GM12878 (cell line): ENCODE measurements around the gene MSI2. TPM values are rescaled to one million over a fixed set of nuclear protein-coding genes. Genes with fewer than 3 reads are reported as not detected.
A peak's percentile ranks its signal among the peaks of the same experiment; 100 is the strongest.

Source experiments
- ATAC-seq: fragments of 200-7000 bp; cut with Tn5 transposase; 3 replicates; pipeline ENCODE4 v1.9.1; 2020; ENCODE audit warnings: mild to moderate bottlenecking, moderate library complexity
- BruUV-seq: library from RNA; stranded (reverse); fragments of 400-500 nt; replicated peaks from 2 replicates; lab custom pipeline; 2021; lab: Mats Ljungman, UMichigan
- CTCF ChIA-PET: fragments of 300-600 bp; sonication (Branson Sonifier 250); formaldehyde crosslinking; extraction: SDS; loops from one replicate; lab custom pipeline; 2021; ENCODE audit warnings: inconsistent platforms; lab: Yijun Ruan, JAX
- POLR2A ChIA-PET: fragments of 350-600 bp; formaldehyde crosslinking; extraction: SDS; loops from one replicate; lab custom pipeline; 2021; ENCODE audit warnings: inconsistent platforms; lab: Charles Lee
- RAD21 ChIA-PET: fragments of 300-600 bp; sonication (Branson Sonifier 250); formaldehyde crosslinking; loops from one replicate; lab custom pipeline; 2023; ENCODE audit warnings: antibody characterized with exemption; ENCODE audit not compliant: unreplicated experiment; lab: Charles Lee
- SMC1A ChIA-PET: fragments of 300-600 bp; sonication (Branson Sonifier 250); formaldehyde crosslinking; loops from one replicate; lab custom pipeline; 2023; ENCODE audit not compliant: unreplicated experiment, uncharacterized antibody; lab: Charles Lee
- DNase-seq: peaks from one replicate; pipeline ENCODE4 v3.0.0-alpha.2; 2011; ENCODE audit warnings: low read depth, low spot score
- FAIRE-seq: peaks from 3 replicates; lab custom pipeline; 2011; peaks lifted over from hg19 to GRCh38; lab: Jason Lieb, UNC
- H2AFZ ChIP-seq: 2 replicates; pipeline ENCODE4 v1.6.0; 2011; ENCODE audit warnings: low read depth, low read length, control low read depth; ENCODE audit not compliant: control insufficient read depth
- H3K27ac ChIP-seq: 2 replicates; pipeline ENCODE4 v1.5.1; 2011; ENCODE audit warnings: control low read depth; ENCODE audit not compliant: control insufficient read depth, insufficient read depth
- H3K27me3 ChIP-seq, 2 experiments: replicated peaks in 1 of 2; 2 replicates each; pipeline versions ENCODE4 v1.6.0 to v1.6.1; 2011; ENCODE audit warnings: low read length in 1 of 2; ENCODE audit not compliant: control insufficient read depth in 2 of 2, insufficient read depth in 2 of 2
- H3K36me3 ChIP-seq, 2 experiments: 2 replicates each; pipeline ENCODE4 v1.5.1; 2011; ENCODE audit warnings: low read length in 1 of 2; ENCODE audit not compliant: control insufficient read depth in 2 of 2, insufficient read depth in 2 of 2
- H3K4me1 ChIP-seq: 2 replicates; pipeline ENCODE4 v1.6.1; 2011; ENCODE audit warnings: mild to moderate bottlenecking, low read length, moderate library complexity, mixed read lengths; ENCODE audit not compliant: control insufficient read depth, insufficient read depth
- H3K4me2 ChIP-seq: 2 replicates; pipeline ENCODE4 v1.6.0; 2011; ENCODE audit warnings: control low read depth; ENCODE audit not compliant: control insufficient read depth, insufficient read depth
- H3K4me3 ChIP-seq: fragments of 200-600 bp; sonication (generic); 2 replicates; pipeline ENCODE4 v1.5.1; 2016
- H3K79me2 ChIP-seq: 2 replicates; pipeline ENCODE4 v1.6.0; 2011; ENCODE audit warnings: low read length; ENCODE audit not compliant: control insufficient read depth, insufficient read depth
- H3K9ac ChIP-seq: 2 replicates; pipeline ENCODE4 v1.8.0; 2011; ENCODE audit warnings: low read length, control low read depth, mixed read lengths; ENCODE audit not compliant: control insufficient read depth, insufficient read depth
- H3K9me3 ChIP-seq: replicated peaks from 3 replicates; pipeline ENCODE4 v1.5.1; 2011; ENCODE audit warnings: mild to moderate bottlenecking, low read length; ENCODE audit not compliant: control insufficient read depth, insufficient read depth
- H4K20me1 ChIP-seq: 2 replicates; pipeline ENCODE4 v1.6.0; 2011; ENCODE audit not compliant: control insufficient read depth, insufficient read depth
- MXI1 ChIP-seq: fragments of 150-350 bp; IDR thresholded peaks from 2 replicates; pipeline ENCODE4 v1.6.1; 2011; ENCODE audit warnings: low read depth, mild to moderate bottlenecking, inconsistent platforms, low read length, improper control_type of control experiment
- MYC ChIP-seq: IDR thresholded peaks from 2 replicates; pipeline ENCODE4 v1.6.1; 2011; ENCODE audit warnings: mild to moderate bottlenecking, low read length, moderate library complexity, inconsistent platforms; ENCODE audit not compliant: insufficient read depth, insufficient replicate concordance, insufficient read length, severe bottlenecking
- NR2C1 ChIP-seq: fragments of 450-650 bp; IDR thresholded peaks from 2 replicates; pipeline ENCODE4 v1.6.1; 2017; ENCODE audit warnings: antibody characterized with exemption, mild to moderate bottlenecking, moderate library complexity
- RUNX3 ChIP-seq: IDR thresholded peaks from 2 replicates; pipeline ENCODE4 v1.6.1; 2012; ENCODE audit warnings: low read length, inconsistent platforms
- SMAD1 ChIP-seq: fragments of 450-650 bp; IDR thresholded peaks from 2 replicates; pipeline ENCODE4 v1.6.1; 2018; ENCODE audit warnings: mild to moderate bottlenecking, low read depth; ENCODE audit not compliant: partially characterized antibody
- SPI1 ChIP-seq: IDR thresholded peaks from 2 replicates; pipeline ENCODE4 v1.6.1; 2011; ENCODE audit warnings: low read depth, mild to moderate bottlenecking, low read length, moderate library complexity, borderline replicate concordance; ENCODE audit not compliant: insufficient read depth
- SRF ChIP-seq, 2 experiments: IDR thresholded peaks; 2 replicates each; pipeline ENCODE4 v1.6.1; 2011; ENCODE audit warnings: low read depth in 2 of 2, low read length in 2 of 2, mild to moderate bottlenecking in 1 of 2, moderate library complexity in 1 of 2
- YBX1 ChIP-seq: fragments of 450-650 bp; IDR thresholded peaks from 2 replicates; pipeline ENCODE4 v1.6.1; 2016; ENCODE audit warnings: antibody characterized with exemption
- ZNF622 ChIP-seq: fragments of 450-650 bp; IDR thresholded peaks from 2 replicates; pipeline ENCODE4 v1.6.1; 2017; ENCODE audit warnings: mild to moderate bottlenecking, inconsistent platforms
- ZSCAN29 ChIP-seq: fragments of 450-650 bp; IDR thresholded peaks from 2 replicates; pipeline ENCODE4 v1.6.1; 2017; ENCODE audit warnings: mild to moderate bottlenecking, moderate library complexity
- ZZZ3 ChIP-seq: IDR thresholded peaks from 2 replicates; pipeline ENCODE4 v1.6.1; 2011; ENCODE audit warnings: low read depth; ENCODE audit not compliant: control insufficient read depth, insufficient read length
- WGBS: methylation state at CpG from one replicate; pipeline ENCODE4 v1.1.6; 2016; ENCODE audit warnings: low lambda C conversion rate; ENCODE audit not compliant: insufficient replicate concordance, insufficient coverage; ENCODE audit errors: missing lambda C conversion rate; 5-methylcytosine and 5-hydroxymethylcytosine counted together
- in situ Hi-C: fragments of 300-500 bp; cut with MboI; formaldehyde crosslinking; loops from 9 replicates; pipeline ENCODE4 v1.14.3; 2018; ENCODE audit warnings: mixed read lengths
- intact Hi-C: fragments of 100-400 bp; cut with micrococcal nuclease; formaldehyde crosslinking; loops from one replicate; pipeline ENCODE4 v1.14.2; 2022; ENCODE audit not compliant: unreplicated experiment
- polyA plus RNA-seq, 11 experiments: library from polyadenylated mRNA; depleted of rRNA in 4 of 11; unstranded in 6 of 11; stranded (reverse) in 5 of 11; fragments of >200 nt; fragmentation: Nextera tagmentation in 4 of 11; fragmentation: Illumina TruSeq in 1 of 11; extraction: Ambion mirVana in 4 of 11; extraction: Trizol in 1 of 11; gene quantifications; 1 replicate in 1 of 11; 2 replicates in 10 of 11; pipeline versions ENCODE4 v1.2.1 to v1.2.3, GENCODE V29; 2011 to 2016; ENCODE audit warnings: inconsistent platforms in 2 of 11, missing spikeins in 2 of 11, low read depth in 1 of 11
- total RNA-seq, 4 experiments: library from RNA; depleted of rRNA in 3 of 4; stranded (reverse); fragments of >200 nt in 3 of 4; fragmentation: Illumina TruSeq in 1 of 4; extraction: Trizol in 1 of 4; gene quantifications; 2 replicates each; pipeline versions ENCODE4 v1.2.1 to v1.2.3, GENCODE V29; 2013 to 2021
- TF ChIP-seq, protein P1 (sequence below): fragments of 450-650 bp; IDR thresholded peaks from 2 replicates; pipeline ENCODE4 v1.6.1; 2017; ENCODE audit warnings: mild to moderate bottlenecking, moderate library complexity
- TF ChIP-seq, protein P2 (sequence below): fragments of 450-650 bp; conservative IDR thresholded peaks from 2 replicates; pipeline ENCODE4 v1.6.1; 2017; ENCODE audit warnings: mild to moderate bottlenecking, moderate library complexity

Gene MSI2
- total and polyA plus RNA-seq, 10 of the 15 experiments (the other 5 are each of a cell fraction or from before 2014, with no cell fraction given) = 6.1 to 76.1 (median 42.0) TPM

DNA sequence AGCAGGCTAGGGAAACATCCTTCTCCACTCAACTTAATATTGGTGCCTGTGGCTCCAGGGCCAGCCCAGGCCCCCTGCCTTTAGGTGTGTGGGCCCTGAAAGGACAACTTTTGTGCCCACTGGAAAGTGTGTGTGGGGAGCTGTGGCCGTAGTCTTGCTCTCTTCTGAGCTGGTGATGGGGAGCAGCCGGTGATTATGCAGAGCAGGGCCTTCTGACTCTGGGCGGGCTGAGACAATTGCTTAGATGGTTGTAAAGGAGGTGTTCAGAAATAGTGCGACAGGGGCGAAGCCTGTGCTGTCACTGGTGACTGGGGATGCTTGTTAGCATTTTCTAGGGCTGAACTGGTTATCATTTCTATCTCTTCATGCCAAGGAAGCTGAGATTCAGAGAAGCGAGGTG, 62.6 kb downstream of the MSI2 start (continued):
- TF ChIP-seq, protein P1, sequence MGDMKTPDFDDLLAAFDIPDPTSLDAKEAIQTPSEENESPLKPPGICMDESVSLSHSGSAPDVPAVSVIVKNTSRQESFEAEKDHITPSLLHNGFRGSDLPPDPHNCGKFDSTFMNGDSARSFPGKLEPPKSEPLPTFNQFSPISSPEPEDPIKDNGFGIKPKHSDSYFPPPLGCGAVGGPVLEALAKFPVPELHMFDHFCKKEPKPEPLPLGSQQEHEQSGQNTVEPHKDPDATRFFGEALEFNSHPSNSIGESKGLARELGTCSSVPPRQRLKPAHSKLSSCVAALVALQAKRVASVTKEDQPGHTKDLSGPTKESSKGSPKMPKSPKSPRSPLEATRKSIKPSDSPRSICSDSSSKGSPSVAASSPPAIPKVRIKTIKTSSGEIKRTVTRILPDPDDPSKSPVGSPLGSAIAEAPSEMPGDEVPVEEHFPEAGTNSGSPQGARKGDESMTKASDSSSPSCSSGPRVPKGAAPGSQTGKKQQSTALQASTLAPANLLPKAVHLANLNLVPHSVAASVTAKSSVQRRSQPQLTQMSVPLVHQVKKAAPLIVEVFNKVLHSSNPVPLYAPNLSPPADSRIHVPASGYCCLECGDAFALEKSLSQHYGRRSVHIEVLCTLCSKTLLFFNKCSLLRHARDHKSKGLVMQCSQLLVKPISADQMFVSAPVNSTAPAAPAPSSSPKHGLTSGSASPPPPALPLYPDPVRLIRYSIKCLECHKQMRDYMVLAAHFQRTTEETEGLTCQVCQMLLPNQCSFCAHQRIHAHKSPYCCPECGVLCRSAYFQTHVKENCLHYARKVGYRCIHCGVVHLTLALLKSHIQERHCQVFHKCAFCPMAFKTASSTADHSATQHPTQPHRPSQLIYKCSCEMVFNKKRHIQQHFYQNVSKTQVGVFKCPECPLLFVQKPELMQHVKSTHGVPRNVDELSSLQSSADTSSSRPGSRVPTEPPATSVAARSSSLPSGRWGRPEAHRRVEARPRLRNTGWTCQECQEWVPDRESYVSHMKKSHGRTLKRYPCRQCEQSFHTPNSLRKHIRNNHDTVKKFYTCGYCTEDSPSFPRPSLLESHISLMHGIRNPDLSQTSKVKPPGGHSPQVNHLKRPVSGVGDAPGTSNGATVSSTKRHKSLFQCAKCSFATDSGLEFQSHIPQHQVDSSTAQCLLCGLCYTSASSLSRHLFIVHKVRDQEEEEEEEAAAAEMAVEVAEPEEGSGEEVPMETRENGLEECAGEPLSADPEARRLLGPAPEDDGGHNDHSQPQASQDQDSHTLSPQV = no peak
- TF ChIP-seq, all 136 proteins: peak for 0

DNA sequence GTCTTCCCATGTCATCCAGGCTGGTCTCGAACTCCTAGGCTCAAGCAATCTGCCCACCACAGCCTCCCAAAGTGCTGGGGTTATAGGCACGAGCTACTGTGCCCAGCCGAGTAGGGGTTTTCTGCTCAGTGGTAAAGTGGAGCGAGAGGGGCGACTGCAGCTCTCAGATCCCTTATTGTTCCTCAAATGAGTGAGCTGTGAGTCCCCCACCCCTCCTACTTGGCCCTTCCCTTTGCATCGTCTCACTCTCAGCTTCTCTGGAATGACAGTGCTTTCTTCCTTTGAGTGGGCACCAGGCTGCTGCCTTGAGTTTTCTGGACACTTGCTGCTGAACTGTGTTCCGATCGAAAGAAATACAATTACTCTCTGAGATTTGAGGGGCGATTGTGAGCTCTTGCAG, 63.5 kb downstream of the MSI2 start:
- in situ Hi-C loops (no loop called here), intact Hi-C loops (no loop called here)
- FAIRE-seq (no peak), DNase-seq (no peak), ATAC-seq (peak; percentile 66)
- RAD21 ChIA-PET = interaction anchor here (0.9 to 1.4 kb wide), 2 partner anchors 63 to 352 kb away, joined by 3 to 4 read pairs; partner anchors contain the start of gene MSI2
- H3K79me2 ChIP-seq = peaks cover 5% of the 10 kb centered on the region
- no peaks in the 10 kb centered on the region for H4K20me1 ChIP-seq
- SMC1A ChIA-PET = interaction anchor here (0.8 to 1.9 kb wide), 3 partner anchors 11 to 58 kb away, joined by 3 to 5 read pairs (median 5); no protein-coding TSS in a partner anchor
- no peaks in the 10 kb centered on the region for H3K27me3 ChIP-seq
- H3K9me3 ChIP-seq = no peaks in the 10 kb centered on the region
- H3K4me3 ChIP-seq = no peak overlapping the region
- no peak overlapping the region for H3K4me2 ChIP-seq
- no peak overlapping the region for H2AFZ ChIP-seq
- BruUV-seq = no TSS peak
- WGBS = 61% methylated on average over 9 of the region's 9 CpGs
- no peaks in the 10 kb centered on the region for H3K4me1 ChIP-seq
- H3K9ac ChIP-seq = no peak overlapping the region
- H3K36me3 ChIP-seq = peaks cover 3 to 11% of the 10 kb centered on the region in 2 experiments; a peak in 3 of 4 replicates
- POLR2A ChIA-PET = interaction anchor here (0.6 kb wide), 1 partner anchor 1020 kb away, joined by 3 read pairs; no protein-coding TSS in a partner anchor
- H3K27ac ChIP-seq = no peak overlapping the region; the same call in 1 of the 2 replicates
- CTCF ChIA-PET = no interaction called here
- TF ChIP-seq ZZZ3 (no peak), SPI1 (peak; percentile 35; the same call in 1 of the 2 replicates), ZNF622 (no peak), NR2C1 (no peak), MXI1 (no peak), SRF (IDR thresholded peaks at IDR 0.05; ENCODE audit: low read depth in 2 of 2, low read length in 2 of 2) (no peak), SMAD1 (no peak), RUNX3 (peak; percentile 17; the same call in 1 of the 2 replicates), MYC (no peak), ZSCAN29 (no peak), YBX1 (no peak)
- TF ChIP-seq, protein P2, sequence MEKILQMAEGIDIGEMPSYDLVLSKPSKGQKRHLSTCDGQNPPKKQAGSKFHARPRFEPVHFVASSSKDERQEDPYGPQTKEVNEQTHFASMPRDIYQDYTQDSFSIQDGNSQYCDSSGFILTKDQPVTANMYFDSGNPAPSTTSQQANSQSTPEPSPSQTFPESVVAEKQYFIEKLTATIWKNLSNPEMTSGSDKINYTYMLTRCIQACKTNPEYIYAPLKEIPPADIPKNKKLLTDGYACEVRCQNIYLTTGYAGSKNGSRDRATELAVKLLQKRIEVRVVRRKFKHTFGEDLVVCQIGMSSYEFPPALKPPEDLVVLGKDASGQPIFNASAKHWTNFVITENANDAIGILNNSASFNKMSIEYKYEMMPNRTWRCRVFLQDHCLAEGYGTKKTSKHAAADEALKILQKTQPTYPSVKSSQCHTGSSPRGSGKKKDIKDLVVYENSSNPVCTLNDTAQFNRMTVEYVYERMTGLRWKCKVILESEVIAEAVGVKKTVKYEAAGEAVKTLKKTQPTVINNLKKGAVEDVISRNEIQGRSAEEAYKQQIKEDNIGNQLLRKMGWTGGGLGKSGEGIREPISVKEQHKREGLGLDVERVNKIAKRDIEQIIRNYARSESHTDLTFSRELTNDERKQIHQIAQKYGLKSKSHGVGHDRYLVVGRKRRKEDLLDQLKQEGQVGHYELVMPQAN = no peak
